22Rv1 (cell line): ENCODE data around the gene KIF26B.

ENCODE experiments used
- CTCF ChIP-seq: fragments of 450-650 bp; IDR thresholded peaks from 2 replicates; pipeline ENCODE4 v1.5.1; 2017; ENCODE audit warnings: mild to moderate bottlenecking
- ZFX ChIP-seq: fragments of 450-650 bp; IDR thresholded peaks from 2 replicates; pipeline ENCODE4 v1.6.1; 2017; ENCODE audit warnings: antibody characterized with exemption, borderline replicate concordance

DNA sequence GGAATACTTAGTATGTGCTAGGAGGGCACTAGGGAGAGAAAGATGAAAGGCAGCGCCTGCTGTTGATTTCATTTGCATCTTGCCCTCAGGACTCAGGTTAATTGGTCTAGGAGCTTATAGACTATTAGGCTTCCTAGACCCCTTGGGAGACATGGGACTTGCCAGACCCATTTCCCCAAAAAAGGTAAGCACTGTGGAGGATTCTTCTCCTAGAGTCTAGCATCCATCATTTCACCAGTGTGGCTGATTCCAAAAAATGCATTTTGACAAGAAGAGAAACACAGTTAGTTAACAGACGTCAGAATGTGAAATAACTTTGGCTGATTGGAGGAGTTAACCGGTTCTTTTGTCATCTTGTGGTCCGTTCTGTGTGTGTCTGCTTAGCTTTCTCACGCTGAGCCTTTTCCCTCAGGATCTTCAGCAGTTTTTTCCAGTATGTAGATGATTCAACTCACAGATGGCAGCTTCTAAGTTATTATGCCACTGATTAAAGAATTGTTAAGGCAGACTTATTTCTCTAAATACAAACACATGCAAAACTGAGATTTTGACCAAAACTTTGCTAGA lies 108.8 kb downstream of the KIF26B start:
- TF ChIP-seq CTCF (no peak), ZFX (no peak)
